ENCODE results near the gene VPS52. TPM values are rescaled to one million over a fixed set of nuclear protein-coding genes. Genes with fewer than 3 reads are reported as not detected.

Gene VPS52
- total and polyA plus RNA-seq, 9 of the 15 experiments (the other 6 are each of a cell fraction or from before 2014, with no cell fraction given) = 24.4 to 103 (median 40.2) TPM

DNA sequence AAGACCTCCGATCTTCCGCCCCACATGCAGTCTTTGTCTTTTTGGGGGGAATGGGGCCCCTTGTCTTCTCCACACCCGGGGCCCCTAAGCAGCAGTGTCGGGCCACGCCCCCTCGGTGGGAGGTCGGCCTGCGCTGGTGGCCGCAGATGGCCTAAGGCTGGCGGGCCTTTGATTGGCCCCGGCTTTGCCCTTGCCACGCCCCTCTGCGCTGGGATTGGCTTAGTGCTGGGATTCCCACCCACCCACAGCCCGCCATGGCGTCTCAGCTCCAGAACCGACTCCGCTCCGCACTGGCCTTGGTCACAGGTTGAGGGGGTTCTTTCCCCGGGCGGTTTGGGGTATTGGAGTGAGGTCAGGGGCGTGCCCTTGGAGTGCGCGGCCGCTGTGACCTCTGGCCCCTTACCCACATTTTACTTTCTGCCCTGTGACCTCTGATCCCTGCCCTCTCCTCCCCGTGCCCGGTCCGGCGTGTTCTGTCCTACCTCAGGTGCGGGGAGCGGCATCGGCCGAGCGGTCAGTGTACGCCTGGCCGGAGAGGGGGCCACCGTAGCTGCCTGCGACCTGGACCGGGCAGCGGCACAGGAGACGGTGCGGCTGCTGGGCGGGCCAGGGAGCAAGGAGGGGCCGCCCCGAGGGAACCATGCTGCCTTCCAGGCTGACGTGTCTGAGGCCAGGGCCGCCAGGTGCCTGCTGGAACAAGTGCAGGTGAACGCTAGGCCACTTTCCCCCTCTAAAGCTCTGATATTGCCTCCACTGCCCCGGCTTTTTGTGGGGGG is 67.1 kb downstream of the VPS52 start, which contains the start of gene HSD17B8 (continued):
- TF ChIP-seq, protein P1, sequence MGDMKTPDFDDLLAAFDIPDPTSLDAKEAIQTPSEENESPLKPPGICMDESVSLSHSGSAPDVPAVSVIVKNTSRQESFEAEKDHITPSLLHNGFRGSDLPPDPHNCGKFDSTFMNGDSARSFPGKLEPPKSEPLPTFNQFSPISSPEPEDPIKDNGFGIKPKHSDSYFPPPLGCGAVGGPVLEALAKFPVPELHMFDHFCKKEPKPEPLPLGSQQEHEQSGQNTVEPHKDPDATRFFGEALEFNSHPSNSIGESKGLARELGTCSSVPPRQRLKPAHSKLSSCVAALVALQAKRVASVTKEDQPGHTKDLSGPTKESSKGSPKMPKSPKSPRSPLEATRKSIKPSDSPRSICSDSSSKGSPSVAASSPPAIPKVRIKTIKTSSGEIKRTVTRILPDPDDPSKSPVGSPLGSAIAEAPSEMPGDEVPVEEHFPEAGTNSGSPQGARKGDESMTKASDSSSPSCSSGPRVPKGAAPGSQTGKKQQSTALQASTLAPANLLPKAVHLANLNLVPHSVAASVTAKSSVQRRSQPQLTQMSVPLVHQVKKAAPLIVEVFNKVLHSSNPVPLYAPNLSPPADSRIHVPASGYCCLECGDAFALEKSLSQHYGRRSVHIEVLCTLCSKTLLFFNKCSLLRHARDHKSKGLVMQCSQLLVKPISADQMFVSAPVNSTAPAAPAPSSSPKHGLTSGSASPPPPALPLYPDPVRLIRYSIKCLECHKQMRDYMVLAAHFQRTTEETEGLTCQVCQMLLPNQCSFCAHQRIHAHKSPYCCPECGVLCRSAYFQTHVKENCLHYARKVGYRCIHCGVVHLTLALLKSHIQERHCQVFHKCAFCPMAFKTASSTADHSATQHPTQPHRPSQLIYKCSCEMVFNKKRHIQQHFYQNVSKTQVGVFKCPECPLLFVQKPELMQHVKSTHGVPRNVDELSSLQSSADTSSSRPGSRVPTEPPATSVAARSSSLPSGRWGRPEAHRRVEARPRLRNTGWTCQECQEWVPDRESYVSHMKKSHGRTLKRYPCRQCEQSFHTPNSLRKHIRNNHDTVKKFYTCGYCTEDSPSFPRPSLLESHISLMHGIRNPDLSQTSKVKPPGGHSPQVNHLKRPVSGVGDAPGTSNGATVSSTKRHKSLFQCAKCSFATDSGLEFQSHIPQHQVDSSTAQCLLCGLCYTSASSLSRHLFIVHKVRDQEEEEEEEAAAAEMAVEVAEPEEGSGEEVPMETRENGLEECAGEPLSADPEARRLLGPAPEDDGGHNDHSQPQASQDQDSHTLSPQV (IDR thresholded peaks at IDR 0.05) = no peak
- TF ChIP-seq MAZ (CRISPR knock-in tag; conservative IDR thresholded peaks at IDR 0.05 in 1 of 2, IDR thresholded peaks at IDR 0.05 in 1 of 2) = peak in 1 of 2 experiments; percentile 57; a peak in 2 of 4 replicates
- no peak for TF ChIP-seq SNAPC5 (CRISPR knock-in tag; IDR thresholded peaks at IDR 0.05)
- 0 out of 2 replicates have a peak, but pooled peaks have one; percentile 64 for TF ChIP-seq KLF10 (CRISPR knock-in tag; IDR thresholded peaks at IDR 0.05)
- peak; percentile 89 for TF ChIP-seq RBFOX2 (IDR thresholded peaks at IDR 0.05; ENCODE audit: low read depth, low read length)
- TF ChIP-seq, protein P2, sequence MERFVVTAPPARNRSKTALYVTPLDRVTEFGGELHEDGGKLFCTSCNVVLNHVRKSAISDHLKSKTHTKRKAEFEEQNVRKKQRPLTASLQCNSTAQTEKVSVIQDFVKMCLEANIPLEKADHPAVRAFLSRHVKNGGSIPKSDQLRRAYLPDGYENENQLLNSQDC (CRISPR knock-in tag; IDR thresholded peaks at IDR 0.05) = 0 out of 2 replicates have a peak, but pooled peaks have one; percentile 56
- no peak for TF ChIP-seq SMAD4 (CRISPR knock-in tag; conservative IDR thresholded peaks at IDR 0.05)
- peak; percentile 70 for TF ChIP-seq TAF1 (IDR thresholded peaks at IDR 0.05; ENCODE audit: control insufficient read depth, extremely low read depth, insufficient read depth, low read length, severe bottlenecking)
- peak; percentile 41 for TF ChIP-seq U2AF1 (optimal IDR thresholded peaks at IDR 0.05; ENCODE audit: low read depth, low read length)
- TF ChIP-seq, protein P3, sequence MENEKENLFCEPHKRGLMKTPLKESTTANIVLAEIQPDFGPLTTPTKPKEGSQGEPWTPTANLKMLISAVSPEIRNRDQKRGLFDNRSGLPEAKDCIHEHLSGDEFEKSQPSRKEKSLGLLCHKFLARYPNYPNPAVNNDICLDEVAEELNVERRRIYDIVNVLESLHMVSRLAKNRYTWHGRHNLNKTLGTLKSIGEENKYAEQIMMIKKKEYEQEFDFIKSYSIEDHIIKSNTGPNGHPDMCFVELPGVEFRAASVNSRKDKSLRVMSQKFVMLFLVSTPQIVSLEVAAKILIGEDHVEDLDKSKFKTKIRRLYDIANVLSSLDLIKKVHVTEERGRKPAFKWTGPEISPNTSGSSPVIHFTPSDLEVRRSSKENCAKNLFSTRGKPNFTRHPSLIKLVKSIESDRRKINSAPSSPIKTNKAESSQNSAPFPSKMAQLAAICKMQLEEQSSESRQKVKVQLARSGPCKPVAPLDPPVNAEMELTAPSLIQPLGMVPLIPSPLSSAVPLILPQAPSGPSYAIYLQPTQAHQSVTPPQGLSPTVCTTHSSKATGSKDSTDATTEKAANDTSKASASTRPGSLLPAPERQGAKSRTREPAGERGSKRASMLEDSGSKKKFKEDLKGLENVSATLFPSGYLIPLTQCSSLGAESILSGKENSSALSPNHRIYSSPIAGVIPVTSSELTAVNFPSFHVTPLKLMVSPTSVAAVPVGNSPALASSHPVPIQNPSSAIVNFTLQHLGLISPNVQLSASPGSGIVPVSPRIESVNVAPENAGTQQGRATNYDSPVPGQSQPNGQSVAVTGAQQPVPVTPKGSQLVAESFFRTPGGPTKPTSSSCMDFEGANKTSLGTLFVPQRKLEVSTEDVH (IDR thresholded peaks at IDR 0.05; ENCODE audit: low read depth, partially characterized antibody) = peak; percentile 72
- no peak for TF ChIP-seq HIVEP1 (CRISPR knock-in tag; IDR thresholded peaks at IDR 0.05)
- TF ChIP-seq MTA3 (IDR thresholded peaks at IDR 0.05; ENCODE audit: borderline replicate concordance) = peak; percentile 63; the same call in 1 of the 2 replicates
- peak; percentile 27 for TF ChIP-seq NEUROD1 (IDR thresholded peaks at IDR 0.05; ENCODE audit: borderline replicate concordance, low read depth, low read length, partially characterized antibody)
- 0 out of 4 replicates have a peak, but pooled peaks have one; percentile 10 to 56 for TF ChIP-seq MLX (CRISPR knock-in tag; conservative IDR thresholded peaks at IDR 0.05)
- TF ChIP-seq, protein P4, sequence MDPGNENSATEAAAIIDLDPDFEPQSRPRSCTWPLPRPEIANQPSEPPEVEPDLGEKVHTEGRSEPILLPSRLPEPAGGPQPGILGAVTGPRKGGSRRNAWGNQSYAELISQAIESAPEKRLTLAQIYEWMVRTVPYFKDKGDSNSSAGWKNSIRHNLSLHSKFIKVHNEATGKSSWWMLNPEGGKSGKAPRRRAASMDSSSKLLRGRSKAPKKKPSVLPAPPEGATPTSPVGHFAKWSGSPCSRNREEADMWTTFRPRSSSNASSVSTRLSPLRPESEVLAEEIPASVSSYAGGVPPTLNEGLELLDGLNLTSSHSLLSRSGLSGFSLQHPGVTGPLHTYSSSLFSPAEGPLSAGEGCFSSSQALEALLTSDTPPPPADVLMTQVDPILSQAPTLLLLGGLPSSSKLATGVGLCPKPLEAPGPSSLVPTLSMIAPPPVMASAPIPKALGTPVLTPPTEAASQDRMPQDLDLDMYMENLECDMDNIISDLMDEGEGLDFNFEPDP (CRISPR knock-in tag; IDR thresholded peaks at IDR 0.05) = peak; percentile 72; the same call in 1 of the 2 replicates
- peak; percentile 38 for TF ChIP-seq CHD1 (IDR thresholded peaks at IDR 0.05; ENCODE audit: low read length)
